GM23248 (cell line): Measurements from ENCODE around the gene SP110.

Experiments used
- EZH2 ChIP-seq: fragments of 200-600 bp; sonication (generic); IDR thresholded peaks from 2 replicates; pipeline ENCODE4 v1.6.1; 2018; ENCODE audit warnings: antibody characterized with exemption, mild to moderate bottlenecking; ENCODE audit not compliant: insufficient read depth, poor library complexity, severe bottlenecking
- EZH2phosphoT487 ChIP-seq: fragments of 200-600 bp; sonication (generic); IDR thresholded peaks from 2 replicates; pipeline ENCODE4 v1.6.1; 2018; ENCODE audit warnings: antibody characterized with exemption, moderate library complexity, mild to moderate bottlenecking, low read depth; ENCODE audit not compliant: insufficient read depth

GRCh38 chr2:230256733-230257332 lies 37.0 kb upstream of the SP110 start:
- TF ChIP-seq EZH2, result no peak
- no peak for TF ChIP-seq EZH2phosphoT487
